ENCODE measurements around the gene MED15. TPM values are rescaled to one million over a fixed set of nuclear protein-coding genes. Genes with fewer than 3 reads are reported as not detected.
"Not testable (repeated sequence)": the region's sequence is repeated elsewhere in the genome, so short reads cannot be mapped to it uniquely, and the experiment has no call there.

Gene MED15
- polyA plus RNA-seq, 1 experiment = 42.7 TPM

- POLR2A ChIA-PET = no interaction called here
These were observed 26.5 kb downstream of the MED15 start for GRCh38 chr22:20533879-20534265.

GRCh38 chr22:20536590-20537324 is 29.3 kb downstream of the MED15 start:
- TF ChIP-seq, protein P1, sequence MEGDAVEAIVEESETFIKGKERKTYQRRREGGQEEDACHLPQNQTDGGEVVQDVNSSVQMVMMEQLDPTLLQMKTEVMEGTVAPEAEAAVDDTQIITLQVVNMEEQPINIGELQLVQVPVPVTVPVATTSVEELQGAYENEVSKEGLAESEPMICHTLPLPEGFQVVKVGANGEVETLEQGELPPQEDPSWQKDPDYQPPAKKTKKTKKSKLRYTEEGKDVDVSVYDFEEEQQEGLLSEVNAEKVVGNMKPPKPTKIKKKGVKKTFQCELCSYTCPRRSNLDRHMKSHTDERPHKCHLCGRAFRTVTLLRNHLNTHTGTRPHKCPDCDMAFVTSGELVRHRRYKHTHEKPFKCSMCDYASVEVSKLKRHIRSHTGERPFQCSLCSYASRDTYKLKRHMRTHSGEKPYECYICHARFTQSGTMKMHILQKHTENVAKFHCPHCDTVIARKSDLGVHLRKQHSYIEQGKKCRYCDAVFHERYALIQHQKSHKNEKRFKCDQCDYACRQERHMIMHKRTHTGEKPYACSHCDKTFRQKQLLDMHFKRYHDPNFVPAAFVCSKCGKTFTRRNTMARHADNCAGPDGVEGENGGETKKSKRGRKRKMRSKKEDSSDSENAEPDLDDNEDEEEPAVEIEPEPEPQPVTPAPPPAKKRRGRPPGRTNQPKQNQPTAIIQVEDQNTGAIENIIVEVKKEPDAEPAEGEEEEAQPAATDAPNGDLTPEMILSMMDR (IDR thresholded peaks at IDR 0.05; ENCODE audit: insufficient read depth, low read depth, low read length) = no peak
- Histone ChIP-seq H3K27me3 (ENCODE audit: control insufficient read depth, insufficient read depth, low read length) (no peaks in the 10 kb centered on the region), H3K4me3 (ENCODE audit: low read depth, low read length) (no peak overlapping the region), H3K36me3 (ENCODE audit: control insufficient read depth, insufficient read depth, low read length) (peaks cover 11% of the 10 kb centered on the region)
- CTCF ChIA-PET = interaction anchor here (1.4 to 4.3 kb wide), 2 partner anchors 21 to 28 kb away, joined by 3 to 19 read pairs; no protein-coding TSS in a partner anchor
- POLR2A ChIA-PET = no interaction called here
- no peak for DNase-seq (ENCODE audit: low read depth)

More at GRCh38 chr22:20533879-20534265, 26.5 kb downstream of the MED15 start:
- H3K36me3 ChIP-seq (ENCODE audit: control insufficient read depth, insufficient read depth, low read length) = peaks cover 11% of the 10 kb centered on the region
- TF ChIP-seq, protein P1 (IDR thresholded peaks at IDR 0.05; ENCODE audit: insufficient read depth, low read depth, low read length) = no peak
- no peaks in the 10 kb centered on the region for H3K27me3 ChIP-seq (ENCODE audit: control insufficient read depth, insufficient read depth, low read length)
- no peak for DNase-seq (ENCODE audit: low read depth)
- no peak overlapping the region for H3K4me3 ChIP-seq (ENCODE audit: low read depth, low read length)
- CTCF ChIA-PET = interaction anchor here (1.2 to 8.7 kb wide), 2 partner anchors 8 to 33 kb away, joined by 3 to 82 read pairs; no protein-coding TSS in a partner anchor

DNA sequence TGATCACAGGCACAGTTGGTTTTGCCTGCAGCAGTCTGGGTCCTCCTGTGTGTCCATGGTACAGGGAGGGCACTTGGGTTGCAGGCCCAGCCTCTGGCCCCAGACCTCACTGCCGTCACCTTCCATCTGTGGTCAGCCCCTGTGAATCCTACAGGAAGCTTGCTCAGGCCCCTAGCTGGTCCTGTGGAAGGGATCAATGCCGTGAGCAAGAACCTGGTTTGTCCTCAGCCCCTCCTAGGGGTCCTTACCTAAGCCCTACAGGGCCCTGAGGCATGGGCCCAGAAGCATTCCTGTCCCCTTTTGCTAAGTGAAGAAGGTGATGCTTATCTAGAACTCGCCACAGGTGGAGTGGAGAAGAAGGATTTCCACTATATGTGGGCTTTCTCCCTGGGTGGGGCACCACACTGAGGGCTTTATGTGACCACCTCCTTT is 29.9 kb downstream of the MED15 start:
- ChIA-PET POLR2A (no interaction called here), CTCF (interaction anchor here (0.6 to 4.3 kb wide), 7 partner anchors 12 to 31 kb away, joined by 3 to 19 read pairs (median 3); no protein-coding TSS in a partner anchor)
- H3K27me3 ChIP-seq (ENCODE audit: control insufficient read depth, insufficient read depth, low read length) = no peaks in the 10 kb centered on the region
- no peak for DNase-seq (ENCODE audit: low read depth)
- peaks cover 11% of the 10 kb centered on the region for H3K36me3 ChIP-seq (ENCODE audit: control insufficient read depth, insufficient read depth, low read length)
- TF ChIP-seq, protein P1 (IDR thresholded peaks at IDR 0.05; ENCODE audit: insufficient read depth, low read depth, low read length) = no peak
- no peak overlapping the region for H3K4me3 ChIP-seq (ENCODE audit: low read depth, low read length)

GRCh38 chr22:20537983-20538382 is 30.6 kb downstream of the MED15 start:
- ChIA-PET CTCF (interaction anchor here (0.6 to 4.3 kb wide), 9 partner anchors 12 to 30 kb away, joined by 3 to 19 read pairs (median 3); no protein-coding TSS in a partner anchor), POLR2A (no interaction called here)
- no peaks in the 10 kb centered on the region for H3K27me3 ChIP-seq (ENCODE audit: control insufficient read depth, insufficient read depth, low read length)
- no peak for DNase-seq (ENCODE audit: low read depth)
- TF ChIP-seq, protein P1 (IDR thresholded peaks at IDR 0.05; ENCODE audit: insufficient read depth, low read depth, low read length) = no peak
- peaks cover 10% of the 10 kb centered on the region for H3K36me3 ChIP-seq (ENCODE audit: control insufficient read depth, insufficient read depth, low read length)
- no peak overlapping the region for H3K4me3 ChIP-seq (ENCODE audit: low read depth, low read length)

- H3K4me3 ChIP-seq (ENCODE audit: low read depth, low read length); H3K36me3 ChIP-seq (ENCODE audit: control insufficient read depth, insufficient read depth, low read length); DNase-seq (ENCODE audit: low read depth); POLR2A ChIA-PET; H3K27me3 ChIP-seq (ENCODE audit: control insufficient read depth, insufficient read depth, low read length): not testable (repeated sequence)
- CTCF ChIA-PET = interaction anchor here (0.6 to 4.3 kb wide), 3 partner anchors 17 to 30 kb away, joined by 3 to 19 read pairs (median 7); no protein-coding TSS in a partner anchor
These were observed 31.5 kb downstream of the MED15 start for GRCh38 chr22:20538875-20539274.
